Ascending aorta (tissue), 2 donors: ENCODE measurements around the gene IL1R2. TPM values are rescaled to one million over a fixed set of nuclear protein-coding genes. Genes with fewer than 3 reads are reported as not detected.

Source experiments
- DNase-seq, 2 donors: peaks; one replicate each; pipeline ENCODE4 v3.0.0-alpha.2; 2019; ENCODE audit warnings: low spot score in 2 of 2
- H3K27ac ChIP-seq, 2 donors: fragments of 200-600 bp; sonication (generic); one replicate each; pipeline ENCODE4 v1.5.1; 2016 to 2017; ENCODE audit warnings: mild to moderate bottlenecking in 1 of 2
- H3K27me3 ChIP-seq: fragments of 200-600 bp; sonication (generic); one replicate; pipeline ENCODE4 v1.5.1; 2017
- H3K36me3 ChIP-seq, 2 donors: fragments of 200-600 bp; sonication (generic); one replicate each; pipeline ENCODE4 v1.5.1; 2016
- H3K4me1 ChIP-seq, 2 donors: fragments of 200-600 bp; sonication (generic); one replicate each; pipeline ENCODE4 v1.5.1; 2016 to 2017; ENCODE audit warnings: mild to moderate bottlenecking in 1 of 2
- H3K4me3 ChIP-seq, 2 donors: fragments of 200-600 bp; sonication (generic); one replicate each; pipeline ENCODE4 v1.5.1; 2016 to 2017; ENCODE audit warnings: mild to moderate bottlenecking in 1 of 2
- H3K9me3 ChIP-seq, 2 donors: fragments of 200-600 bp; sonication (generic); one replicate each; pipeline ENCODE4 v1.5.1; 2016
- CTCF ChIP-seq, 3 experiments: fragments of 200-600 bp in 2 of 3; fragments of 450-650 bp in 1 of 3; sonication (generic) in 2 of 3; IDR thresholded peaks; one replicate each; pipeline ENCODE4 v1.5.1; 2016 to 2019; ENCODE audit warnings: antibody characterized with exemption in 3 of 3, mild to moderate bottlenecking in 1 of 3, moderate library complexity in 1 of 3
- intact Hi-C: fragments of 100-400 bp; cut with DNase I; formaldehyde crosslinking; loops from one replicate; pipeline ENCODE4 v1.15.1; 2023
- total RNA-seq: library from RNA; depleted of rRNA; stranded (reverse); fragments of >200 nt; gene quantifications from one replicate; pipeline ENCODE4 v1.1.0, GENCODE V29; 2016

IL1R2 gene
- total RNA-seq, 1 donor from 2014 or later: 25.4 TPM

GRCh38 chr2:102021779-102022178 is 30.0 kb downstream of the IL1R2 start:
- Histone ChIP-seq H3K4me3 (no peak overlapping the region), H3K27ac (peak overlapping the region in 1 of 2 donors; percentile 39), H3K4me1 (peaks cover 0 to 4% of the 10 kb centered on the region in 2 donors), H3K36me3 (no peaks in the 10 kb centered on the region), H3K27me3 (no peaks in the 10 kb centered on the region), H3K9me3 (no peaks in the 10 kb centered on the region)
- intact Hi-C loops: loop anchor here (2.0 to 5.0 kb wide), 3 partner anchors 49 to 336 kb away; partner anchors contain the start of genes IL18R1 and IL1RL2
- DNase-seq: no peak
- no peak for TF ChIP-seq CTCF (IDR thresholded peaks at IDR 0.05)

- no peak overlapping the region for H3K4me3 ChIP-seq
- H3K4me1 ChIP-seq: peaks cover 0 to 8% of the 10 kb centered on the region in 2 donors
- H3K27ac ChIP-seq: no peak overlapping the region
- TF ChIP-seq CTCF (IDR thresholded peaks at IDR 0.05): no peak
- no peak for DNase-seq
- no peaks in the 10 kb centered on the region for H3K36me3 ChIP-seq
- intact Hi-C loops: loop anchor here (5.0 kb wide), 2 partner anchors 164 to 334 kb away; partner anchors contain the start of genes IL18R1 and IL1RL2
- H3K27me3 ChIP-seq: no peaks in the 10 kb centered on the region
- H3K9me3 ChIP-seq: no peaks in the 10 kb centered on the region
Observed at GRCh38 chr2:102022884-102023539, 31.3 kb downstream of the IL1R2 start.

- intact Hi-C loops: loop anchor here (5.0 kb wide), 2 partner anchors 163 to 333 kb away; partner anchors contain the start of genes IL18R1 and IL1RL2
Observed at GRCh38 chr2:102024410-102024809, 32.6 kb downstream of the IL1R2 start.

GRCh38 chr2:102025016-102025501 is 33.3 kb downstream of the IL1R2 start:
- Histone ChIP-seq H3K27me3 (no peaks in the 10 kb centered on the region), H3K27ac (peak overlapping the region; percentile 20 to 23), H3K4me3 (no peak overlapping the region), H3K36me3 (no peaks in the 10 kb centered on the region), H3K4me1 (peaks cover 0 to 19% of the 10 kb centered on the region in 2 donors), H3K9me3 (no peaks in the 10 kb centered on the region)
- no peak for TF ChIP-seq CTCF (IDR thresholded peaks at IDR 0.05)
- DNase-seq: no peak
- intact Hi-C loops: no loop called here

More at GRCh38 chr2:102024410-102024809, 32.6 kb downstream of the IL1R2 start:
- no peak for TF ChIP-seq CTCF (IDR thresholded peaks at IDR 0.05)
- Histone ChIP-seq H3K4me3 (no peak overlapping the region), H3K27me3 (no peaks in the 10 kb centered on the region), H3K9me3 (no peaks in the 10 kb centered on the region), H3K27ac (no peak overlapping the region), H3K36me3 (no peaks in the 10 kb centered on the region), H3K4me1 (peaks cover 0 to 19% of the 10 kb centered on the region in 2 donors)
- no peak for DNase-seq

GRCh38 chr2:102025583-102026267 is 34.0 kb downstream of the IL1R2 start:
- Histone ChIP-seq H3K9me3 (no peaks in the 10 kb centered on the region), H3K27ac (peak overlapping the region; percentile 20 to 23), H3K36me3 (no peaks in the 10 kb centered on the region), H3K4me1 (peaks cover 0 to 18% of the 10 kb centered on the region in 2 donors), H3K27me3 (no peaks in the 10 kb centered on the region), H3K4me3 (no peak overlapping the region)
- TF ChIP-seq CTCF (IDR thresholded peaks at IDR 0.05): no peak
- no peak for DNase-seq
- intact Hi-C loops: no loop called here
